Panc1 (cell line): ENCODE data around the gene ITGB3. TPM values are rescaled to one million over a fixed set of nuclear protein-coding genes. Genes with fewer than 3 reads are reported as not detected.
A peak's percentile ranks its signal among the peaks of the same experiment; 100 is the strongest.

ENCODE experiments used
- ATAC-seq: fragments of 200-7000 bp; cut with Tn5 transposase; 2 replicates; pipeline ENCODE4 v1.9.1; 2020; ENCODE audit warnings: mild to moderate bottlenecking, moderate library complexity
- BruUV-seq: library from RNA; stranded (reverse); fragments of 400-500 nt; replicated peaks from 2 replicates; lab custom pipeline; 2021; lab: Mats Ljungman, UMichigan
- CTCF ChIA-PET: fragments of 300-600 bp; sonication (Branson Sonifier 250); formaldehyde crosslinking; loops from one replicate; lab custom pipeline; 2022; ENCODE audit warnings: antibody characterized with exemption; lab: Charles Lee
- POLR2A ChIA-PET: fragments of 300-600 bp; sonication (Branson Sonifier 250); formaldehyde crosslinking; loops from one replicate; lab custom pipeline; 2022; ENCODE audit warnings: antibody characterized with exemption; lab: Charles Lee
- DNase-seq: peaks from one replicate; pipeline ENCODE4 v3.0.0-alpha.2; 2010; ENCODE audit warnings: low read depth, low spot score
- H3K27ac ChIP-seq: 2 replicates; pipeline ENCODE4 v1.5.1; 2011; ENCODE audit warnings: mild to moderate bottlenecking, low read length, inconsistent platforms
- H3K27me3 ChIP-seq: fragments of 200-500 bp; sonication (Bioruptor generic); 2 replicates; pipeline ENCODE4 v1.6.0; 2014; ENCODE audit warnings: low read length, inconsistent platforms; ENCODE audit not compliant: control insufficient read depth, insufficient read depth
- H3K36me3 ChIP-seq: fragments of 200-500 bp; sonication (Bioruptor generic); 2 replicates; pipeline ENCODE4 v1.5.1; 2014; ENCODE audit warnings: inconsistent platforms, mild to moderate bottlenecking, low read length, moderate library complexity; ENCODE audit not compliant: control insufficient read depth, insufficient read depth
- H3K4me1 ChIP-seq: 2 replicates; pipeline ENCODE4 v1.5.1; 2011; ENCODE audit warnings: inconsistent platforms, mild to moderate bottlenecking, low read length, moderate library complexity; ENCODE audit not compliant: control insufficient read depth, insufficient read depth
- H3K4me3 ChIP-seq, 2 experiments: 2 replicates each; pipeline ENCODE4 v1.5.1; 2011 to 2012; ENCODE audit warnings: low read depth in 2 of 2, low read length in 2 of 2, mild to moderate bottlenecking in 2 of 2, inconsistent platforms in 1 of 2, moderate library complexity in 1 of 2
- H3K9me3 ChIP-seq: fragments of 200-500 bp; sonication (Bioruptor generic); 2 replicates; pipeline ENCODE4 v1.5.1; 2014; ENCODE audit warnings: low read depth, mild to moderate bottlenecking, inconsistent platforms, low read length, moderate library complexity; ENCODE audit not compliant: control insufficient read depth, insufficient read depth
- POLR2AphosphoS5 ChIP-seq: IDR thresholded peaks from 2 replicates; pipeline ENCODE4 v1.6.1; 2012; ENCODE audit warnings: mild to moderate bottlenecking, low read depth, low read length, moderate library complexity
- SIN3A ChIP-seq: IDR thresholded peaks from 2 replicates; pipeline ENCODE4 v1.6.1; 2012; ENCODE audit warnings: low read depth, mild to moderate bottlenecking, low read length, moderate library complexity, borderline replicate concordance; ENCODE audit not compliant: insufficient read depth
- TCF7L2 ChIP-seq: IDR thresholded peaks from 2 replicates; pipeline ENCODE4 v1.6.1; 2011; ENCODE audit warnings: mild to moderate bottlenecking, low read depth, low read length, inconsistent platforms
- in situ Hi-C: cut with HindIII; loops from 2 replicates; pipeline ENCODE4 v1.10.0; 2016; ENCODE audit warnings: low sequenced_read_pairs, low pct_unique_long_range_greater_than_20kb
- intact Hi-C: fragments of 100-400 bp; cut with micrococcal nuclease; formaldehyde crosslinking; loops from one replicate; pipeline ENCODE4 v1.10.0; 2022; ENCODE audit not compliant: unreplicated experiment
- total RNA-seq: library from RNA; stranded (reverse); gene quantifications from one replicate; pipeline ENCODE4 v1.2.1, GENCODE V29; 2021; ENCODE audit not compliant: unreplicated experiment
- TF ChIP-seq, protein P1 (sequence below), 2 experiments: IDR thresholded peaks; 2 replicates each; pipeline ENCODE4 v1.6.1; 2011 to 2012; ENCODE audit warnings: low read depth in 2 of 2, control low read depth in 1 of 2, low read length in 1 of 2, mild to moderate bottlenecking in 1 of 2, moderate library complexity in 1 of 2; ENCODE audit not compliant: insufficient read depth in 1 of 2
- TF ChIP-seq, protein P2 (sequence below): fragments of 450-650 bp; IDR thresholded peaks from 2 replicates; pipeline ENCODE4 v1.5.1; 2017; ENCODE audit warnings: mild to moderate bottlenecking

ITGB3 gene
- total RNA-seq, 1 experiment from 2014 or later: 17.6 TPM

DNA sequence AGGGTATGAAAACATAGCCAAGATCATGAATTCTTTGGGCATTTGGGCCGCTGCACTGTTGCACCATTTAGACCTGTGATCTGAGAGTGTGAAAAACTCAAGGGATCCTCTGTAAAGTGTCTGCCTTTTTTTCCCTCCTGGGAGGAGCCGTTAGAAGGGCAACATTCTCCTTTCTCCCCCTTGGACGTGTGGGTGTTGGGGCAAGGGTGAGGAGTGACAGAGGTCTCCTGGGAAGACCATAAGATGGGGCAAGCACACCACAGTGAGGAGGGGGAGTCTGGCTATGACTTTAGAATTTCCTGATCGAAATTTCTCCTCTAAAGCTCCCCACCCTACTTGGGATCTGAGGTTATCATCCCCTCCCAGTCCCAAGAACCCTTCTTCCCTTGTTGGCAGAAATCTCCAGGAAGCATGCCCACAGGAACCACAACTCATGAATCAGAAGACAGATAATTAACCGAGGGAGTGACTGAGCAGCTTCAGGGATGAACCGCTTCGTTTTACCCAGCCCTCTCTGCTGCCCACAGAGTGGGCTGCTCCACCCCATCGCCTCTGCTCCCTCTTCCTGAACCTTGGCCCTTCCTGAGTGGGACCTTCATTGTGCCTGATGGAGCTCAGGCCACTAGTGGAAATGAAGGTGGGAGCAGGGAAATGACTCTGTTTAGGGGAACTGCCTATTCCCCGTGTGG, 4.2 kb downstream of the ITGB3 start:
- ATAC-seq (no peak; the same call in 1 of the 2 replicates), DNase-seq (no peak)
- ChIA-PET POLR2A (no interaction called here), CTCF (no interaction called here)
- TF ChIP-seq POLR2AphosphoS5: no peak
- TF ChIP-seq SIN3A: no peak
- TF ChIP-seq, protein P1, sequence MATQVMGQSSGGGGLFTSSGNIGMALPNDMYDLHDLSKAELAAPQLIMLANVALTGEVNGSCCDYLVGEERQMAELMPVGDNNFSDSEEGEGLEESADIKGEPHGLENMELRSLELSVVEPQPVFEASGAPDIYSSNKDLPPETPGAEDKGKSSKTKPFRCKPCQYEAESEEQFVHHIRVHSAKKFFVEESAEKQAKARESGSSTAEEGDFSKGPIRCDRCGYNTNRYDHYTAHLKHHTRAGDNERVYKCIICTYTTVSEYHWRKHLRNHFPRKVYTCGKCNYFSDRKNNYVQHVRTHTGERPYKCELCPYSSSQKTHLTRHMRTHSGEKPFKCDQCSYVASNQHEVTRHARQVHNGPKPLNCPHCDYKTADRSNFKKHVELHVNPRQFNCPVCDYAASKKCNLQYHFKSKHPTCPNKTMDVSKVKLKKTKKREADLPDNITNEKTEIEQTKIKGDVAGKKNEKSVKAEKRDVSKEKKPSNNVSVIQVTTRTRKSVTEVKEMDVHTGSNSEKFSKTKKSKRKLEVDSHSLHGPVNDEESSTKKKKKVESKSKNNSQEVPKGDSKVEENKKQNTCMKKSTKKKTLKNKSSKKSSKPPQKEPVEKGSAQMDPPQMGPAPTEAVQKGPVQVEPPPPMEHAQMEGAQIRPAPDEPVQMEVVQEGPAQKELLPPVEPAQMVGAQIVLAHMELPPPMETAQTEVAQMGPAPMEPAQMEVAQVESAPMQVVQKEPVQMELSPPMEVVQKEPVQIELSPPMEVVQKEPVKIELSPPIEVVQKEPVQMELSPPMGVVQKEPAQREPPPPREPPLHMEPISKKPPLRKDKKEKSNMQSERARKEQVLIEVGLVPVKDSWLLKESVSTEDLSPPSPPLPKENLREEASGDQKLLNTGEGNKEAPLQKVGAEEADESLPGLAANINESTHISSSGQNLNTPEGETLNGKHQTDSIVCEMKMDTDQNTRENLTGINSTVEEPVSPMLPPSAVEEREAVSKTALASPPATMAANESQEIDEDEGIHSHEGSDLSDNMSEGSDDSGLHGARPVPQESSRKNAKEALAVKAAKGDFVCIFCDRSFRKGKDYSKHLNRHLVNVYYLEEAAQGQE (IDR thresholded peaks at IDR 0.05; ENCODE audit: insufficient read depth in 1 of 2, low read depth in 2 of 2, low read length in 1 of 2): no peak
- no peak for TF ChIP-seq TCF7L2
- TF ChIP-seq, protein P2, sequence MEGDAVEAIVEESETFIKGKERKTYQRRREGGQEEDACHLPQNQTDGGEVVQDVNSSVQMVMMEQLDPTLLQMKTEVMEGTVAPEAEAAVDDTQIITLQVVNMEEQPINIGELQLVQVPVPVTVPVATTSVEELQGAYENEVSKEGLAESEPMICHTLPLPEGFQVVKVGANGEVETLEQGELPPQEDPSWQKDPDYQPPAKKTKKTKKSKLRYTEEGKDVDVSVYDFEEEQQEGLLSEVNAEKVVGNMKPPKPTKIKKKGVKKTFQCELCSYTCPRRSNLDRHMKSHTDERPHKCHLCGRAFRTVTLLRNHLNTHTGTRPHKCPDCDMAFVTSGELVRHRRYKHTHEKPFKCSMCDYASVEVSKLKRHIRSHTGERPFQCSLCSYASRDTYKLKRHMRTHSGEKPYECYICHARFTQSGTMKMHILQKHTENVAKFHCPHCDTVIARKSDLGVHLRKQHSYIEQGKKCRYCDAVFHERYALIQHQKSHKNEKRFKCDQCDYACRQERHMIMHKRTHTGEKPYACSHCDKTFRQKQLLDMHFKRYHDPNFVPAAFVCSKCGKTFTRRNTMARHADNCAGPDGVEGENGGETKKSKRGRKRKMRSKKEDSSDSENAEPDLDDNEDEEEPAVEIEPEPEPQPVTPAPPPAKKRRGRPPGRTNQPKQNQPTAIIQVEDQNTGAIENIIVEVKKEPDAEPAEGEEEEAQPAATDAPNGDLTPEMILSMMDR: no peak
- 0 out of 2 replicates have a peak overlapping the region, but pooled peaks have one; percentile 23 for H3K27ac ChIP-seq
- intact Hi-C loops (no loop called here), in situ Hi-C loops (no loop called here)
- no peak overlapping the region for H3K4me3 ChIP-seq
- H3K36me3 ChIP-seq: no peaks in the 10 kb centered on the region
- no peaks in the 10 kb centered on the region for H3K9me3 ChIP-seq
- H3K4me1 ChIP-seq: peaks cover 17% of the 10 kb centered on the region
- no peaks in the 10 kb centered on the region for H3K27me3 ChIP-seq
- BruUV-seq: no TSS peak

DNA sequence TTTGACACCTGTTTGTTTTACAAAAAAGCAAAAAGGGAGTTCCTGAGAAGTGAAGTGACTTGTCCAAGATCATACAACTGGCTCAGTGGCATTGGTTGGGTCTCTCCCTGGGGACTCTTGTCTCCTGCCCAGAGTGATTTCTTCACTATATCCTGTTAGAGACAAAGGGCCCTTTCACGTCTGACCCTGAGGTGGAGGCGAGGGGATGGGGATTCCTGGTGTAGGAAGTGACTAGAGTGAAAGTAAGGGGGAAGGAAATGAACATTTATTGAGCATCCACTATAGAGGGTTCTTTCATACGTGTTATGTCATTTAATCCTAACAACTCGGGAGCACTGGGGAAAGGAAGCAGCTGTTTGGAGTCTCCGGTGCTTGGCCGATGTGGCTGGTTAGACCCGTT, 9.0 kb downstream of the ITGB3 start:
- TF ChIP-seq, protein P2: no peak
- TF ChIP-seq, protein P1 (IDR thresholded peaks at IDR 0.05; ENCODE audit: insufficient read depth in 1 of 2, low read depth in 2 of 2, low read length in 1 of 2): no peak
- TF ChIP-seq SIN3A: no peak
- no peak for TF ChIP-seq POLR2AphosphoS5
- TF ChIP-seq TCF7L2: no peak
- CTCF ChIA-PET: no interaction called here
- in situ Hi-C loops: no loop called here
- no peak overlapping the region for H3K4me3 ChIP-seq
- DNase-seq: no peak
- intact Hi-C loops: no loop called here
- no peaks in the 10 kb centered on the region for H3K27me3 ChIP-seq
- H3K36me3 ChIP-seq: no peaks in the 10 kb centered on the region
- no peak overlapping the region for H3K27ac ChIP-seq
- ATAC-seq: no peak
- H3K9me3 ChIP-seq: no peaks in the 10 kb centered on the region
- peaks cover 7% of the 10 kb centered on the region for H3K4me1 ChIP-seq
- BruUV-seq: no TSS peak
- POLR2A ChIA-PET: no interaction called here
